Gastrocnemius medialis (tissue), 4 donors: ENCODE measurements around the gene CACNA1D.

Experiments
- POLR2A ChIP-seq, 2 donors: fragments of 450-650 bp; IDR thresholded peaks; one replicate each; pipeline ENCODE4 v1.6.1; 2017; ENCODE audit warnings: antibody characterized with exemption in 2 of 2, mild to moderate bottlenecking in 2 of 2, moderate library complexity in 2 of 2
- TF ChIP-seq, protein P1 (sequence below), 5 experiments: fragments of 450-650 bp in 3 of 5; fragments of 200-600 bp in 2 of 5; sonication (generic) in 2 of 5; IDR thresholded peaks in 4 of 5; conservative IDR thresholded peaks in 1 of 5; 1 replicate in 4 of 5; 2 replicates in 1 of 5; pipeline ENCODE4 v1.5.1; 2016 to 2019; ENCODE audit warnings: antibody characterized with exemption in 5 of 5, mild to moderate bottlenecking in 3 of 5, moderate library complexity in 3 of 5

DNA sequence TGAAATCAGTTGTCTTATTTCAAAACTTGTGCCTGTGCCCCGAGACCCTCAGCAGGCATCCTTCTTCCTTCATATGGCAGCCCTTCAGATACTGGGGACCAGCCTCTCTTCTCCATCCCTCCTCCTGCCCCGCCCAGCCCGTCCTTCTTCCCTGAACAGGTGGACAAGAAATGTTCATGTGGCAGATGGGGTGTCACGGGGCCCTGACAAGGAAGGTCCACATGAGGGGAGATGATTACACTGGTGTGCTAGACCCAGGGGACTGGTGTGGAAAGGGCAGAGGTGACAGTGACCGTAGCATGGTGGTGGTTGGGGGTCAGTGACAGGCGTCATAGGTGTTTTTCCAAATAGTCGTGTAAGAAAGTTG is 200.9 kb downstream of the CACNA1D start:
- TF ChIP-seq, protein P1, sequence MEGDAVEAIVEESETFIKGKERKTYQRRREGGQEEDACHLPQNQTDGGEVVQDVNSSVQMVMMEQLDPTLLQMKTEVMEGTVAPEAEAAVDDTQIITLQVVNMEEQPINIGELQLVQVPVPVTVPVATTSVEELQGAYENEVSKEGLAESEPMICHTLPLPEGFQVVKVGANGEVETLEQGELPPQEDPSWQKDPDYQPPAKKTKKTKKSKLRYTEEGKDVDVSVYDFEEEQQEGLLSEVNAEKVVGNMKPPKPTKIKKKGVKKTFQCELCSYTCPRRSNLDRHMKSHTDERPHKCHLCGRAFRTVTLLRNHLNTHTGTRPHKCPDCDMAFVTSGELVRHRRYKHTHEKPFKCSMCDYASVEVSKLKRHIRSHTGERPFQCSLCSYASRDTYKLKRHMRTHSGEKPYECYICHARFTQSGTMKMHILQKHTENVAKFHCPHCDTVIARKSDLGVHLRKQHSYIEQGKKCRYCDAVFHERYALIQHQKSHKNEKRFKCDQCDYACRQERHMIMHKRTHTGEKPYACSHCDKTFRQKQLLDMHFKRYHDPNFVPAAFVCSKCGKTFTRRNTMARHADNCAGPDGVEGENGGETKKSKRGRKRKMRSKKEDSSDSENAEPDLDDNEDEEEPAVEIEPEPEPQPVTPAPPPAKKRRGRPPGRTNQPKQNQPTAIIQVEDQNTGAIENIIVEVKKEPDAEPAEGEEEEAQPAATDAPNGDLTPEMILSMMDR (IDR thresholded peaks at IDR 0.05 in 4 of 5, conservative IDR thresholded peaks at IDR 0.05 in 1 of 5), result no peak
- no peak for TF ChIP-seq POLR2A (IDR thresholded peaks at IDR 0.05)
